GM12872 (cell line): ENCODE data around the gene SAMD4A.

Experiments
- TF ChIP-seq, protein P1 (sequence below): IDR thresholded peaks from 3 replicates; pipeline ENCODE4 v1.5.1; 2011; ENCODE audit warnings: low read depth, mild to moderate bottlenecking, low read length, moderate library complexity; ENCODE audit not compliant: insufficient read depth

The SAMD4A gene

DNA sequence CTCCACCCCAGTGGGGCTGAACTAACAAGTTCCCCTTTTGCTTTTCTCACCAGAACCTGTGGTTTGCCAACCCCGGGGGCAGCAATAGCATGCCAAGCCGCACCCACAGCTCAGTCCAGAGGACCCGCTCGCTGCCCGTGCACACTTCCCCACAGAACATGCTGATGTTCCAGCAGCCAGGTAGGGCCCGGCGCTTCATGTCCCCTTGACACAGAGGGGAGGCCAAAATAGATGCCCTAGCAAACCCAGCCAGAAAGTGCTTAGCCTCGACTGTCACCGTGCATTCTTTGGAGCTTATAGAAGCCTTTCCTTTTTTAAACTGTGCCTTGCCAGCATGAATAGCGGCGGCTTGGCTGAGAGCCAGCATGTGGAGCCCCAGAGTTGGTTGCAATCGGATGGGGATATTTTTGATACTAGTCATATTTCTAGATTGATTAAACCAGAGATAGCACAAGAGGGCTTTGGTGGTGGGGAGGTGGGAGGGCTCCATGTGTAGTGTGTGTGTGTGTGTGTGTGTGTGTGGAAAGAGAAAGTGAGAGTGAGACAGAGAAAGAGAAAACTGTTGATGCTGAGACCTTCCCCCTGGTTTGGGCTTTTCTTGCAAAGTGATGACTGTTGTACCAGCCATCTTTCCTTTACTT, 209.6 kb downstream of the SAMD4A start:
- TF ChIP-seq, protein P1, sequence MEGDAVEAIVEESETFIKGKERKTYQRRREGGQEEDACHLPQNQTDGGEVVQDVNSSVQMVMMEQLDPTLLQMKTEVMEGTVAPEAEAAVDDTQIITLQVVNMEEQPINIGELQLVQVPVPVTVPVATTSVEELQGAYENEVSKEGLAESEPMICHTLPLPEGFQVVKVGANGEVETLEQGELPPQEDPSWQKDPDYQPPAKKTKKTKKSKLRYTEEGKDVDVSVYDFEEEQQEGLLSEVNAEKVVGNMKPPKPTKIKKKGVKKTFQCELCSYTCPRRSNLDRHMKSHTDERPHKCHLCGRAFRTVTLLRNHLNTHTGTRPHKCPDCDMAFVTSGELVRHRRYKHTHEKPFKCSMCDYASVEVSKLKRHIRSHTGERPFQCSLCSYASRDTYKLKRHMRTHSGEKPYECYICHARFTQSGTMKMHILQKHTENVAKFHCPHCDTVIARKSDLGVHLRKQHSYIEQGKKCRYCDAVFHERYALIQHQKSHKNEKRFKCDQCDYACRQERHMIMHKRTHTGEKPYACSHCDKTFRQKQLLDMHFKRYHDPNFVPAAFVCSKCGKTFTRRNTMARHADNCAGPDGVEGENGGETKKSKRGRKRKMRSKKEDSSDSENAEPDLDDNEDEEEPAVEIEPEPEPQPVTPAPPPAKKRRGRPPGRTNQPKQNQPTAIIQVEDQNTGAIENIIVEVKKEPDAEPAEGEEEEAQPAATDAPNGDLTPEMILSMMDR = no peak

DNA sequence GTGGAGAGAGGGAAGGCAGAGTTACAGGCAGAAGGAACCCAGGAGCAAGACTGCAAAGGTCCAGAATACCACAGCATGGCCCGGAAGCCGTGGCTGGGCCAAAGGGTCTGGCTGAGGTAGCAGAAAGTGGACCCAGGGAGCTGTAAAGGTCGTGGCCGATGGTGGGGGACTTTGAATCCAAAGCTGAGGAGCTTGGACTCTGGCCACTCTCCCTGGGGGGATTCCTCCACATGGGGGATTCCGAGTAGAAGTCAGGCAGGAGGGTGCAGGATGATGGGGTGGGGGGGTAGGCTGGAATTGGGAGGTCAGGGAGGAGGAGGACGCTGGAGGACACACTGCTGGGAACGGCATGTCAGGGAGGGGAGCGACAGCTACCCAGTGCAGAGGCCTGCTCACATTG, 210.5 kb downstream of the SAMD4A start:
- TF ChIP-seq, protein P1 = no peak

GRCh38 chr14:54778618-54779345, 211.9 kb downstream of the SAMD4A start:
- TF ChIP-seq, protein P1 = no peak

DNA sequence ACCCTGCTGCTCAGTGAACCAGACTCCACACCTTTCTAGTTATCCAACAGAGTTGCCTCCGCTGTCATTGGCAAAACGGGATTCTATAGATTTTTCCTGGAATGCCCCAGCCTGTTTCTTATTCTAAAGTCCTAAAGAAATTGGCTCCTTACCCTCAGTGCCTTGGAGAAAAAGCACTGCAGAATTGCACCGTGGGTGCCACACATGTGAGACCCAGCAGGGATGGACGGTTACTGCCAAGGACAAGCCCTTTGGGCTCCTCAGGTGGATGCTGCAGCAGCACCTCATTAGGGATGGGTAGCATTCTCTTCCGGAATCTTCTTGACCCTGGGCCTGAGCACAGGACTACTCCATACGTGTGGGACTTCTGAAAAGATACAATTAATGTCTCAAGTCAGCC, 214.2 kb downstream of the SAMD4A start:
- TF ChIP-seq, protein P1 = no peak

GRCh38 chr14:54781961-54782750, 215.2 kb downstream of the SAMD4A start:
- TF ChIP-seq, protein P1 = no peak

- TF ChIP-seq, protein P1 = peak; percentile 76
Measured at GRCh38 chr14:54782751-54783659, 216.1 kb downstream of the SAMD4A start.
